Tibial artery (tissue), 4 donors: ENCODE measurements around the gene CD72.

Experiments used
- DNase-seq, 2 donors: peaks; one replicate each; pipeline ENCODE4 v3.0.0-alpha.2; 2019
- H3K27ac ChIP-seq, 2 donors: fragments of 200-600 bp; sonication (generic) in 1 of 2; 1 replicate in 1 of 2; 2 replicates in 1 of 2; pipeline ENCODE4 v1.5.1; 2018 to 2019; ENCODE audit warnings: mild to moderate bottlenecking in 1 of 2
- H3K27me3 ChIP-seq, 2 donors: fragments of 200-600 bp; sonication (generic) in 1 of 2; one replicate each; pipeline versions ENCODE4 v1.5.1 to v1.6.0; 2016 to 2019
- H3K36me3 ChIP-seq, 3 donors: fragments of 200-600 bp; sonication (generic) in 2 of 3; one replicate each; pipeline ENCODE4 v1.5.1; 2016 to 2019; ENCODE audit warnings: mild to moderate bottlenecking in 2 of 3
- H3K4me1 ChIP-seq, 4 donors: fragments of 200-600 bp; sonication (generic) in 2 of 4; 1 replicate in 3 of 4; 2 replicates in 1 of 4; pipeline ENCODE4 v1.5.1; 2016 to 2019
- H3K4me3 ChIP-seq, 2 donors: fragments of 200-600 bp; sonication (generic) in 1 of 2; 1 replicate in 1 of 2; 2 replicates in 1 of 2; pipeline ENCODE4 v1.5.1; 2018 to 2019; ENCODE audit warnings: mild to moderate bottlenecking in 2 of 2
- H3K9me3 ChIP-seq, 3 donors: fragments of 200-600 bp; sonication (generic) in 1 of 3; one replicate each; pipeline ENCODE4 v1.5.1; 2016 to 2019
- intact Hi-C: fragments of 100-400 bp; cut with DNase I; formaldehyde crosslinking; loops from one replicate; pipeline ENCODE4 v1.15.0; 2023; ENCODE audit warnings: low total_unique reads
- TF ChIP-seq, protein P1 (sequence below), 2 experiments: fragments of 200-600 bp in 1 of 2; fragments of 450-650 bp in 1 of 2; IDR thresholded peaks; one replicate each; pipeline ENCODE4 v1.5.1; 2017 to 2019; ENCODE audit warnings: antibody characterized with exemption in 2 of 2, mild to moderate bottlenecking in 1 of 2, moderate library complexity in 1 of 2

The CD72 gene

DNA sequence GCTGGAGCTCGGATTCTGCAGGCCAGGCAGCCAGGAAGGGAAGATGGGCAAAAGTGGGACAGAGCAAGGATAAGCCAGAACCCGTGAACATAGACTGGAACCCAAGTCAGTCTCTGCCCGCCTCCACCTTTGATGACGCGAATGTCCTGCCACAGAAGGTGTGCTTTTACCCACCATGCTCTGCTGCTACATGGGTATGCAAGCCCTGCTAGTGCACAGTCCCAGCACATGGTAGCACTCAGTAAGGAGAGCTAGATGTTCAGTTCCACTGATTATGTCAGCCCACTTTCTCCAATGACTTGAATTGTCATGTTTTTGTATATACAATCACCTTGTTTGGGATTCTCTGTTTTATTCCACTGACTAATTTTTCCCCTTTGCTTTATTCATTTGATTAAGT is 11.4 kb upstream of the CD72 start:
- H3K27me3 ChIP-seq, result no peaks in the 10 kb centered on the region
- peak in 1 of 2 donors; percentile 45 for DNase-seq
- H3K9me3 ChIP-seq, result no peaks in the 10 kb centered on the region
- H3K36me3 ChIP-seq, result no peaks in the 10 kb centered on the region
- H3K4me1 ChIP-seq, result no peaks in the 10 kb centered on the region
- no peak overlapping the region for H3K4me3 ChIP-seq
- intact Hi-C loops, result no loop called here
- TF ChIP-seq, protein P1, sequence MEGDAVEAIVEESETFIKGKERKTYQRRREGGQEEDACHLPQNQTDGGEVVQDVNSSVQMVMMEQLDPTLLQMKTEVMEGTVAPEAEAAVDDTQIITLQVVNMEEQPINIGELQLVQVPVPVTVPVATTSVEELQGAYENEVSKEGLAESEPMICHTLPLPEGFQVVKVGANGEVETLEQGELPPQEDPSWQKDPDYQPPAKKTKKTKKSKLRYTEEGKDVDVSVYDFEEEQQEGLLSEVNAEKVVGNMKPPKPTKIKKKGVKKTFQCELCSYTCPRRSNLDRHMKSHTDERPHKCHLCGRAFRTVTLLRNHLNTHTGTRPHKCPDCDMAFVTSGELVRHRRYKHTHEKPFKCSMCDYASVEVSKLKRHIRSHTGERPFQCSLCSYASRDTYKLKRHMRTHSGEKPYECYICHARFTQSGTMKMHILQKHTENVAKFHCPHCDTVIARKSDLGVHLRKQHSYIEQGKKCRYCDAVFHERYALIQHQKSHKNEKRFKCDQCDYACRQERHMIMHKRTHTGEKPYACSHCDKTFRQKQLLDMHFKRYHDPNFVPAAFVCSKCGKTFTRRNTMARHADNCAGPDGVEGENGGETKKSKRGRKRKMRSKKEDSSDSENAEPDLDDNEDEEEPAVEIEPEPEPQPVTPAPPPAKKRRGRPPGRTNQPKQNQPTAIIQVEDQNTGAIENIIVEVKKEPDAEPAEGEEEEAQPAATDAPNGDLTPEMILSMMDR (IDR thresholded peaks at IDR 0.05), result no peak
- no peak overlapping the region for H3K27ac ChIP-seq

DNA sequence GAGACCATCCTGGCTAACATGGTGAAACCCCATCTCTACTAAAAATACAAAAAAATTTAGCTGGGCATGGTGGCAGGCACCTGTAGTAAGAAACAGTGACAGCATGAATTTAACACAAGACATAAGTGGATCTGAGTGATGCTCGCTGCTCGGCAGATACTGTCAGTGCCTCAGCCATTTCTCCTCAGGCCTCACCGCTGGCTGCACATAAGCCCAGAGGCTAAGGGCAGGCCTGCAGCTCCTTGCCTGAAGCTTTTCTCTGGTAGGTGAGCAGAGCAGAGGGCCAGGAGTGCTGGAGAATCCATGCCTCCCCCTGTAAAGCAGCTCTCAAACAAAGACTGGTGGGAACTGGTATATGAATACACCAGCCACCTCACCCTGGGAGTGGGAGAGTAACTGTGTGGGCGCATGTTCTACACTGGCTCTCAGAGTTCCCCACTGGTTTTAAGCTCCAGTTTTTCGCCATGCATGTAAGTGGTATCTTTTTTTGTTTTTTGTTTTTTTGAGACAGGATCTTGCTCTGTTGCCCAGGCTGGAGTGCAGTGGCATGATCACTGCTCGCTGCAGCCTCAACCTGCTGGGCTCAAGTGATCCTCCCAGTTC is 10.3 kb upstream of the CD72 start:
- Histone ChIP-seq H3K27ac (no peak overlapping the region), H3K9me3 (no peaks in the 10 kb centered on the region), H3K27me3 (no peaks in the 10 kb centered on the region), H3K4me3 (no peak overlapping the region), H3K4me1 (no peaks in the 10 kb centered on the region), H3K36me3 (no peaks in the 10 kb centered on the region)
- intact Hi-C loops, result no loop called here
- DNase-seq, result peak in 1 of 2 donors; percentile 37
- TF ChIP-seq, protein P1 (IDR thresholded peaks at IDR 0.05), result no peak

DNA sequence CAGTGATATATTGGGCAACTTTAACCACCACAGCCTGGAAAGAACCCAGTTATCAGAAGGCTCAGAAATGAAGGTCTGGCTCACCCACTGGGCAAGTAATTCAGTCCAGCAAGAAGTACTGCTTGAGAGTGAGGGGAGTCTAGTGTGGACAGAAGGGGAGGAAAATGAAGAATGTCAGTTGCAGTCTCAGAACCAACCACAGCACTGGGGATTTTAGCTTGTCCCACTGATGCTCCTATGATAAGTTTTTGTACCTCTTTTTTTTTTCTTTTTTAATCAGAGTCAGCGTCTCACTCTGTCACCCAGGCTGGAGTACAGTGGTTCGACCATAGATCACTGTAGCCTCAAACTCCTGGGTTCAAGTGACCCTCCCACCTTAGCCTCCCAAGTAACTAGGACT is 9.4 kb upstream of the CD72 start:
- intact Hi-C loops, result no loop called here
- Histone ChIP-seq H3K27ac (no peak overlapping the region), H3K27me3 (no peaks in the 10 kb centered on the region), H3K4me1 (no peaks in the 10 kb centered on the region), H3K36me3 (no peaks in the 10 kb centered on the region), H3K9me3 (no peaks in the 10 kb centered on the region), H3K4me3 (no peak overlapping the region)
- DNase-seq, result peak in 1 of 2 donors; percentile 3
- TF ChIP-seq, protein P1 (IDR thresholded peaks at IDR 0.05), result no peak

DNA sequence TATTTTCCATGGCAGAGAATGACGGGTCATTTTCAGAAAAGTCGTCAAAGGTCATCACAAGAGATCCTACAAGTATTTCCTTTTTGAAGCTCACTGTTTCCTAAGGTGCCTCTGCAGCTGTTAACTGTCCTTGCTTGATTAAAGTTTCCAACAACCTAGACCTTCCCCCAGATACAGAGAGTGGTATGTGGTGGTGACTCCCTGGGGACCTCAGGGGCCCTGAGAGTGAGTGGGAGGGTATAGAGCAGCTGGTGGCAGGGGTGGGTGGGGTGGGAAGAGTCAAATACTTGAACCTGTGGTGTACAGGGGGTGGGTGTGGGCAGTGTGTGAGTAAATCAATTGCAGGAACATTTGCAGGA is 1.6 kb upstream of the CD72 start:
- no peaks in the 10 kb centered on the region for H3K9me3 ChIP-seq
- intact Hi-C loops, result no loop called here
- TF ChIP-seq, protein P1 (IDR thresholded peaks at IDR 0.05), result no peak
- DNase-seq, result no peak
- no peaks in the 10 kb centered on the region for H3K36me3 ChIP-seq
- no peak overlapping the region for H3K27ac ChIP-seq
- H3K4me1 ChIP-seq, result peaks cover 0 to 11% (median 10%) of the 10 kb centered on the region in 4 donors
- H3K27me3 ChIP-seq, result peaks cover 0 to 12% of the 10 kb centered on the region in 2 donors
- no peak overlapping the region for H3K4me3 ChIP-seq

DNA sequence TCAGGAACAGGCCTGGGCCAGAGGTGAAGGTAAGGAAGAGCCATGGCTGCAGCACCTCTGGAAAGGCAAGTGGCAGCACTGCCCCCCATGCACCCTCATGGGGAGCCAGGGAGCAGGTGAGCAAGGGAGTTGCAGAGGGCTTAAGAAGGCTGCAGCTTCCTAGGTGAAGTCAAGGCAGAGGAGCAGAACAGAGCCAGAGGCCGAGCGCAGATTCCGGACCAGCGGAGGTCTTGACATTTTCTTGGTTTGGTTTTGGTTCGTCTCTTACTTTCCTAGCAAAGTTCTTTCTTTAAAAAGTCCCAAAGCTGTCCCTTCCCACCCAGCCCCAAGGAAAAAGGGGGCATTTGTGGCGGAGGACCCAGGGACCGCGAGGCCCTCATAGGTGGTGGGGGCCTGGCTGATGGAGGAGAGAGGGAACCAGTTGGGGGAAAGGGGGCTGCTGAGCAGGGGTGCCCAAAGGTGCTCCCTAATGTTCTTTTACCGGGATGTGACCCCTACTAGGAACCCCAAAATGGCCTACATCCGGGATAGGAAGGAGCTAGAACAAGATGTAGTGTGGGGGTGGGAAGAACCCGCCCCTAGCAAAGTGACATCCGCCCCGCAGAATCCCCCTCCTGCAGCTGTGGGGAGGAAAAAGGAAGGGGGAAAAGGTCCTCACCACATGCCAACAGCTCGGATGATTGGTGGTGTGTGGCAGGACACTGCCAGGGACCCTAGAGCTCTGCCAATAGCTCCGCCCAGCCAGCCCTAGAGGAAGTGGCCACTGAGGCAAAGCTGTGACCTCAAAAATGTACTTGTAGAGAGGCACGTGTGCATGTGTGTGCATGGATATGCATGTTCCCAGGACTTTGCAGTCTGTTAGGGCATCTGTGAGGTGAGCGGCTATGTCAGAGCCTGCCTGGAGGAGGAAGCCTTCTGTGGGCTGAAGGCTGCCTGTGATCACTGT is 914 bp upstream of the CD72 start:
- H3K9me3 ChIP-seq, result no peaks in the 10 kb centered on the region
- intact Hi-C loops, result no loop called here
- peaks cover 0 to 12% of the 10 kb centered on the region in 2 donors for H3K27me3 ChIP-seq
- no peak overlapping the region for H3K27ac ChIP-seq
- no peaks in the 10 kb centered on the region for H3K36me3 ChIP-seq
- TF ChIP-seq, protein P1 (IDR thresholded peaks at IDR 0.05), result no peak
- no peak overlapping the region for H3K4me3 ChIP-seq
- DNase-seq, result no peak
- H3K4me1 ChIP-seq, result peaks cover 0 to 11% (median 10%) of the 10 kb centered on the region in 4 donors
